ENCODE measurements around the gene KIAA1755. TPM values are rescaled to one million over a fixed set of nuclear protein-coding genes. Genes with fewer than 3 reads are reported as not detected.

Gene KIAA1755
- total and polyA plus RNA-seq, 7 donors = 1.2 to 39.1 (median 11.6) TPM; not detected in 1

DNA sequence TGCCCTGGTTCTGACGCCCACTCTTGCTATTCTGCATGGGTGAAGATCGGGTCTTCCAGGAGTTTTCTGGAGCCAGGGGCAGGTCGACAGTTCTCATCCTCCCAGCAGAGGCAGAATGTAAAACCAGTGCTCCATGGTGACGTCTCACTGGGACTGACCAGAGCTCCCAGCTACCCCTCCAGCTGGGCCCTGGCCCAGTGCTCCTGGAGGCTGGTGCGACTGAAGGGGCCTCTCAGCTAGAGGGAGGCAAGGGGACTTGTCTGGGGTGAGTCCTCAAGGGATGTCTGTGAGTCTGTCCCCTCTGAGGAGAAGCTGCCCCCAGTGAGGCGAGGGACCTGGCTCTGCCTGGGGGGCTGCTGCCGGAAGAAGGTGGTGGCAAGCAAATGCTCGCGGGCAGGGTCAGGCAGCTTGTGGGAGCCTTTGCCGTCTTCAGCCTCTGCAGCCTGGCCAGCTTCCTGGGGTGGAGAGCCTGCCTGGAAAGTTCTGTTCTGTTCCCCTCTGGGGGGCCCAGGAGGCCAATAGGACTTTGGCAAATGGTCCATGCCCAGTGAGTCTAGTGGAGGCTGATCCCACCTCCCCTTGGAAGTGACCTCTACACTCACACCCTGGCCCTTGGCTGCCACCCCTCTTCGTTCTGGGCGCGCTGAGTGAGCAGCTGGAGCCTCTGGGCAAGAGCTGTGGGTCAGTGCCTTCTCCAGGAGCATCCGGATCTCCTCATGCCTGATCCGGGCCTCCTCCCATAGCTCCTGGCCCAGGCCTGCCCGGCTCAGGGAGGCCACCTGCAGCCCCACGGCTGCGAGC lies 47.5 kb downstream of the KIAA1755 start:
- DNase-seq = peak; percentile 62
- WGBS, 2 donors = 69 to 71% methylated on average over 18 of the region's 18 CpGs
- H3K36me3 ChIP-seq = no peaks in the 10 kb centered on the region
- H3K27me3 ChIP-seq = no peaks in the 10 kb centered on the region
- no peaks in the 10 kb centered on the region for H3K9me3 ChIP-seq
- intact Hi-C loops (cut with DNase I) = no loop called here
- no peak overlapping the region for H3K4me3 ChIP-seq
- TF ChIP-seq EP300 (IDR thresholded peaks at IDR 0.05) (no peak), POLR2A (IDR thresholded peaks at IDR 0.05) (no peak), POLR2AphosphoS5 (IDR thresholded peaks at IDR 0.05) (no peak)
- TF ChIP-seq, protein P1, sequence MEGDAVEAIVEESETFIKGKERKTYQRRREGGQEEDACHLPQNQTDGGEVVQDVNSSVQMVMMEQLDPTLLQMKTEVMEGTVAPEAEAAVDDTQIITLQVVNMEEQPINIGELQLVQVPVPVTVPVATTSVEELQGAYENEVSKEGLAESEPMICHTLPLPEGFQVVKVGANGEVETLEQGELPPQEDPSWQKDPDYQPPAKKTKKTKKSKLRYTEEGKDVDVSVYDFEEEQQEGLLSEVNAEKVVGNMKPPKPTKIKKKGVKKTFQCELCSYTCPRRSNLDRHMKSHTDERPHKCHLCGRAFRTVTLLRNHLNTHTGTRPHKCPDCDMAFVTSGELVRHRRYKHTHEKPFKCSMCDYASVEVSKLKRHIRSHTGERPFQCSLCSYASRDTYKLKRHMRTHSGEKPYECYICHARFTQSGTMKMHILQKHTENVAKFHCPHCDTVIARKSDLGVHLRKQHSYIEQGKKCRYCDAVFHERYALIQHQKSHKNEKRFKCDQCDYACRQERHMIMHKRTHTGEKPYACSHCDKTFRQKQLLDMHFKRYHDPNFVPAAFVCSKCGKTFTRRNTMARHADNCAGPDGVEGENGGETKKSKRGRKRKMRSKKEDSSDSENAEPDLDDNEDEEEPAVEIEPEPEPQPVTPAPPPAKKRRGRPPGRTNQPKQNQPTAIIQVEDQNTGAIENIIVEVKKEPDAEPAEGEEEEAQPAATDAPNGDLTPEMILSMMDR (IDR thresholded peaks at IDR 0.05) = no peak
- H3K4me1 ChIP-seq = peaks cover 0 to 19% (median 8%) of the 10 kb centered on the region in 4 donors
- no peak overlapping the region for H3K27ac ChIP-seq

DNA sequence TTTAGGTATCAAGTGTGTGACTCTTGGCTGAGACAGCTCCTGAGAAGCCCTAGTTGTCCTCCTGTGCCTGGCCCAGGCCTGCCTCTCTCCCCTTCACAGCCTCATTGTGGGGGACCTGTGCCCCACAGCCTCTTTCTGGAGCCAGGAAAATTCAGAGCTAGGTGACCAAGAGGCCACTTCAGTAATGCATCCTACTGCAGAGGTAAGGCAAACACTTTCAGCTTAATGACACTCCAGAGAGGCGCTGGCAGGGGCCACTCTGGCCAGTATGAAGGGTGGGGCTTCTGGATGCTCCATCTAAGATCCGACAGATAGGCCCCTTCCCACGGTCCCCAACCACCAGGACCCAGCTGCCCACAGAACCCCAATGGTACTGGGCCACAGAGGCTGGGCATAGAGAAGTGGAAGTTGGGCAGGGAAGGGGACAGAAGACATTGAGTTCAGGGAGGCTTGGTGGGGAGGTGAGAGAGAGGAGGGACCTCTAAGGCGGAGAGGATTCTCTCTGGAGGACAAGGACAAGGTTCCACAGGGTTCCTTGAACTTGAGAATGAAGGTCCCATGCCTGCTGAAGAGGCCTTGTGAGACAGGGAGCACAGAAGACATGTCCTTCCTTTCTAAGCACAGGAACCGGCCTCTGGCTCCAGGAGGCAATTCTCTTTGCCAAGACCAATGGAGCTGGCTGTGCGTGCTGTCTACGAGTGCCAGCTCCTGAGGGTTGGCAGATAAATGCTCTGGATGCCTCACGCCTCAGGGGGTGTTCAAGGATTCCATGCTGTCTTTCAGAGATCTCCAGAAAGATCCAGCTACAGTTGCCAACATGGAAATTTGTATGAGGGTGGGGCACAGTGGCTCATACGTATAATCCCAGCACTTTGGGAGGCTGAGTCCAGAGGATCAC lies 49.1 kb downstream of the KIAA1755 start:
- TF ChIP-seq POLR2AphosphoS5 (IDR thresholded peaks at IDR 0.05) = no peak
- WGBS, 2 donors = 75% methylated on average over 9 of the region's 9 CpGs
- H3K4me1 ChIP-seq = peaks cover 0 to 10% (median 2%) of the 10 kb centered on the region in 4 donors
- no peaks in the 10 kb centered on the region for H3K9me3 ChIP-seq
- H3K36me3 ChIP-seq = no peaks in the 10 kb centered on the region
- H3K27ac ChIP-seq = no peak overlapping the region
- intact Hi-C loops (cut with DNase I) = no loop called here
- no peaks in the 10 kb centered on the region for H3K27me3 ChIP-seq
- H3K4me3 ChIP-seq = no peak overlapping the region
- DNase-seq = peak; percentile 47

DNA sequence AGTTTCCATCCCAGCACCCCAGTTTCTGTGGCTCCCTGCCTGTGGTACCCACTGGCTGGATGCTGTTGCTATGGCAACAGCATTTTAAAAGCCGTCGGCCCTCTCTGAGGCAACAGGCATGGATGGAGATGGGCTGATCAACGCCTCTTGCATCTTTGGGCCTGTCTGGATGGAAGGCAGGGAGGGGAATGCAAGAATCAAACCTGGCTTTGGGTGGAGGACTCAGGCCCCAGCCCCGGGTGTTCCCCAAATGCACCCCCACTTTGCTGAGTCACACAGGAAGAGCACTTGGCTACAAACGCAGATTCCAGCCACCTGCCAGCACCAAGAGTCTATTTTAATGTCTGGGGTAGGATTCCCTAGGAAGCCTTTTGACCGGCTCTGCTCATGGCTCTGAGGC lies 49.8 kb downstream of the KIAA1755 start:
- intact Hi-C loops (cut with DNase I) = no loop called here

DNA sequence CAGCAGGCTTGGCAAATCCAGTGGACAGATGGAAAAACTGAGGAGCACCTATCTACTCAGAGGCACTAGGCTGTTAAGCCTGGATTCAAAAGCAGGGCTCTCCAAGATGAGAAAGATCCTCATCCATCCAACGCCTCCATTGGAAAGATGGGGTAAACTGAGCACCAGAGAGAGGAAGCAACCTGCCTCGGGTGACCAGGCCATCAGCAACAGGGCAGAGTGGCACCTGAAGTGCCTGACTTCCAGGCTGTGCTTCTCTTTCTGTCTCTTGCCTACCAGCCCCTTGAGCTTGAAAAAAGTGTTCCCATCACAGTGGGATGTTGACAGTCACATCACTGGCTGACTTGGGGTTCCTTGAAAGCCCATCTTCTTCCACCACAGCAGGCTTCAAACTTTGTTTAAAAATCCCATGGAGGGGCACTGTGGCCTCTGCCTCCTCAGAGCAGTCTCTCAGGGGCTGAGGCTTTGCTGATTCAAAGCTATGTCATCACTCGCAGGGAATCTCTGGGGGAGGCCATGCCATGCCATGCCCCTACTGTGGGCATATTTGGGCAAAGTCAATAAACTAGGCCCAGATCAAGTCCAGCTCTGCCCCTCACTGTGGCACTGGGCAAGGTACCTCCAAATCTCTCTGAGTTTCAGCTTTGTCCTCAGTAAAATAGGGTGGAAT lies 50.7 kb downstream of the KIAA1755 start:
- no peak for DNase-seq
- Histone ChIP-seq H3K4me3 (no peak overlapping the region), H3K27ac (no peak overlapping the region), H3K36me3 (no peaks in the 10 kb centered on the region), H3K4me1 (peaks cover 0 to 10% (median 2%) of the 10 kb centered on the region in 4 donors), H3K9me3 (no peaks in the 10 kb centered on the region), H3K27me3 (no peaks in the 10 kb centered on the region)
- 86 to 88% methylated on average over 3 of the region's 3 CpGs for WGBS, 2 donors
- TF ChIP-seq, protein P1 (IDR thresholded peaks at IDR 0.05) = no peak
- TF ChIP-seq POLR2A (IDR thresholded peaks at IDR 0.05) (no peak), EP300 (IDR thresholded peaks at IDR 0.05) (no peak), POLR2AphosphoS5 (IDR thresholded peaks at IDR 0.05) (no peak)
- intact Hi-C loops (cut with DNase I) = no loop called here

More for the DNA sequence above, 49.8 kb downstream of the KIAA1755 start:
- no peak overlapping the region for H3K4me3 ChIP-seq
- no peak overlapping the region for H3K27ac ChIP-seq
- no peaks in the 10 kb centered on the region for H3K36me3 ChIP-seq
- no peaks in the 10 kb centered on the region for H3K27me3 ChIP-seq
- WGBS, 2 donors = 57 to 62% methylated on average over 6 of the region's 6 CpGs
- peak; percentile 48 for DNase-seq
- H3K9me3 ChIP-seq = no peaks in the 10 kb centered on the region
- peaks cover 0 to 10% (median 2%) of the 10 kb centered on the region in 4 donors for H3K4me1 ChIP-seq
- TF ChIP-seq EP300 (IDR thresholded peaks at IDR 0.05) (no peak), POLR2AphosphoS5 (IDR thresholded peaks at IDR 0.05) (no peak), POLR2A (IDR thresholded peaks at IDR 0.05) (no peak)
- TF ChIP-seq, protein P1 (IDR thresholded peaks at IDR 0.05) = no peak
